ENCODE data around the gene PPIA.
"Not testable (repeated sequence)": the region's sequence is repeated elsewhere in the genome, so short reads cannot be mapped to it uniquely, and the experiment has no call there.

Gene PPIA

DNA sequence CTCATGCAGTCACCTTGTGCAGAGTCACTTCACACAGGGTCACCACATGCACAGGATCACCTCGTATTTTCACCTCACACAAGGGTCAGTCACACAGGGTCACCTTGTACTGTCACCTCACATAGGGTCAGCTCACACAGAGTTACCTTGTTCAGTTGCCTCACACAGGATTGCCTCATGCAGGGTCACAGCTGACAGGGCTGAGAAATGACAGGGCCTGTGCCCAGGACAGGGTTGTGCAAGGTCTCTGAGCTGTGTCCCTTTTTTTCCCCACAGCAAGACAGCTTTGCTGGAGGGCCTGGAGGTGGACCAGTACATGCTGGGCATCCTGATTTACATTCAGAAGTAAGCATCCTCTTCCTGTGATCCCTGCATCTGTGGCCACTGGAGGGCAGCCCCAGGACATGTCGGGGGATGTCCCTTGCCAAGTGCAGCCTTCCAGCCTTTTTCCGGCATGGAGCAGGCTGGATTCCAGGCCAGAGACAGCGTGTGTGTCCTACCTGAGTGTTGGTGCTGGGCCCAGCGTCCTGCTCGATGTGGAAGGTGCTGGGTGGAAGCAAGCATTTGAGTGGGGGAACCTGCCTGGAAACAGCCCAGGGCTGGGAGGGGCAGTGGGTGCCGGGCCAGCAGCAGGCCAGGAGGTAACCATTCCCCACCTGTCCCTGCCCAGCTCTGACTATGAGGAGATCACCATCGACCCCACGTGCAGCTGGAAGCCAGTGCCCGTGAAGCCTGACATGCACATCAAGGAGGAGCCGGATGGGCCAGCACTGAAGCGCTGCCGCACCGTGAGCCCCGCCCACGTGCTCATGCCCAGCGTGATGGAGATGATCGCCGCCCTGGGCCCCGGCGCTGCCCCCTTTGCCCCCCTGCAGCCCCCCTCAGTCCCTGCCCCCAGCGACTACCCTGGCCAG lies 31.6 kb upstream of the PPIA start:
- no peak for DNase-seq

DNA sequence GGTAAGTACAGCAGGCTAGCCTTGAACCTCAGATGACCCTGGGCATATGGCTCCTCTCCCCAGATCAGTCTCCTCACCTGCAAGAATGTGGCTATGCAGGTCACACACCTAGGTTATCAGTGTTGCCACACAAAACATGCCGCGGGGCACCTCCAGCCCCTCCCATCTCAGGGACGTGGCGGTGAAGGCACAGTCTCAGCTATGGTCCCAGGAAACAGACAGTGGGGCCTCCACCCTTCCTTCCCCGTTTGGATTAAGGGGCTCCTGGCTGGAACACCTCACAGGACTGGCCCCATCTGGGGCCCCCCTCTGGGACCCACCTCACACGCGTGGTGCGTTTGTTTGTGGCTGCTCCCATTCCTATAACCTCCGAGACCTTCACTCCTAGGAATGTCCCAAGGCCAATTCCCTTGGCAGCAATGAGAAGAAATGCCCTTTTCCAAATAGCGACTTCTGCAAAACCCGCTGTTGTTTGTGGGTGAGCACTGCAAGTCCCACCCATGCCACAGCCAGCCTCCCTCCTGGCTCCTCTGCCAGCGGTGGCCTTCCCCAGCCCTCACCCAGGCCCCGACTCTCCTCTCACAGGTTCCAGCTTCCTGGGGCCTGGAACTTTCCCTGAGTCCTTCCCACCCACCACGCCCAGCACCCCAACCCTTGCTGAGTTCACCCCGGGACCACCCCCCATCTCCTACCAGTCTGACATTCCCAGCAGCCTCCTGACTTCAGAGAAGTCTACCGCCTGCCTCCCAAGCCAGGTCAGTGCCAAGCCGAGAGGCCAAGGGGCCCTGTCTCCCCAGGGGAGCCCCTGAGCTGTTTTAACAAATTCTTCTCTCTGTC lies 30.7 kb upstream of the PPIA start:
- no peak for DNase-seq

DNA sequence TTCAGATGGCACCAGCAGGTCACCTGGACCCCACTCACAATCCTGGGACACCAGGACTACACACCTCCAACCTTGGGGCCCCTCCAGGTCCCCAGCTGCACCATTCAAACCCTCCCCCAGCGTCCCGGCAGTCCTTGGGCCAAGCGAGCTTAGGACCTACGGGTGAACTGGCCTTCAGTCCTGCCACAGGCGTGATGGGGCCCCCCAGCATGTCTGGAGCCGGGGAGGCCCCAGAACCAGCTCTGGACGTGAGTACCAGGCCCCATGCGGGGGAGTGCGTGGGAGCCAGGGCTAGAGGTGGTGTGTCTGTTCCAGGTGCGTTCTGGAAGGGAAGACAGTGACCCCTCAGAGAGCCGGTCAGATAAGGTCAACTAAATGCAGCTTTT lies 30.1 kb upstream of the PPIA start:
- DNase-seq, result no peak

DNA sequence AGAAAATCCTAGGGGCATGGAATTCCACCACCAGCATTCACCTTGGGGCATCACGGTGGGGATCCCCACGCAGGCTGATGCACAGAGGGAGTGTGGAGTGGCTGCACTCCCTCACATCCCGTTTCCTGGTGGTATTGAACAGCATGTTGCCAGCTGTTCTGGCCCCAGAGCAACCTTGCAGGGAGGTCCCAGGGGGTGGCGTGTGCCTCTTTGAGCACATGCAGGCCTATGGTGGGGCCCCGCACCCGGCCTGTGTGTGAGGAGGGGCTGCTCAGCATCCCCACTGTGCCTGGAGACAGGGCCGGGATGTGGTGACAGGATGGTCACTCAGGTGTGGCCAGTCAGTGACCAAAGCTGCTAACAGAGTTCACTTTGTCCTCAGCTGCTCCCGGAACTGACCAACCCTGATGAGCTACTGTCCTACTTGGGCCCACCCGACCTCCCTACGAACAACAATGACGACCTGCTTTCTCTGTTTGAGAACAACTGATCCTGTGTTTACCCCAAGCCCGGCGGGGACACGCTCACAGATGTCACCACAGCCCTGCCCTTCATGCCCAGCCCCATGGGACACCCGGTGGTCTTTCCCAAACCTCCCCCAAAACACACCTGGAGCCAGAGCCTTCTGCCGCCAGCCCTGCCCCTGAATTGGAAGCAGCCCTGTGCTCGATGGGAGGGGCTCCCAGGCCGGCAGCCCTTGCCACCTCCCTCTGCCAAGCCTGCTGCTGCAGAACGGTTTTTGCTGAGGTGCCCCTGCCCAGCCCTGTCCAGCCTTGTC lies 29.2 kb upstream of the PPIA start:
- no peak for DNase-seq

DNA sequence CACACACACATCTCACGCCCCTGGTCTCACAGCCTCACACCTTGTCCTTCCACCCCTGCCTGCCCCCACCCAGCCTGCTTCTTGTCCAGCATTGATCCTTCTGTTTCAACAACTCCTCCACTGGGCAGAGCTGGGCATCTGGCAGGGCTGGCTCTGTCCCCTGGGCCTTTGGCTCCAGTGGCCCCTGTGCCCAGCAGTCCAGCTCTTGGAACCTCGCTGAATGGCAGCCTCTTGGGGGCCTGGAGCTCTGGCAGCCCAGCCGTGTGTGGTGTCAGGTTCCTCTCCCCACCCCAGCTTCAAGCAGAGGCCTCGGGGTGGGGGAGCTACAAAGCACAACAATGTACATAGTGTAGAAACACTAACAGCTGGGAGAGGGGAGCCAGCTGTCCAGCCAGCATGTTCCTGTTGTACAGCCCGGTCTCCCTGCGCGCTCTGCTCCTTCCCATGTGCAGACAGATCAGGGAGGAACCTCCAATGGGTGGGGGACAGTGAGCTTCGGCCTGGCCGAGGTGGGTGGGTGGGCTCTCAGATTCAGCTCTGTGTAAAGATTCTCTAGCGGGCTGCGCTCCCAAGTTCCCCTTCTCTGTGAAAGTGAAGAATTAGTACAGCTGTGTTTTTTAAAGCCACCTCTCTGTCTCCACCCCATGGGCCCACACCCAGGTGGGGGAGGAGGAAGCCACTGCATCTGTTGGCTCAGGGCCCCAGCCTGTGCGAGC lies 28.4 kb upstream of the PPIA start:
- no peak for DNase-seq

DNA sequence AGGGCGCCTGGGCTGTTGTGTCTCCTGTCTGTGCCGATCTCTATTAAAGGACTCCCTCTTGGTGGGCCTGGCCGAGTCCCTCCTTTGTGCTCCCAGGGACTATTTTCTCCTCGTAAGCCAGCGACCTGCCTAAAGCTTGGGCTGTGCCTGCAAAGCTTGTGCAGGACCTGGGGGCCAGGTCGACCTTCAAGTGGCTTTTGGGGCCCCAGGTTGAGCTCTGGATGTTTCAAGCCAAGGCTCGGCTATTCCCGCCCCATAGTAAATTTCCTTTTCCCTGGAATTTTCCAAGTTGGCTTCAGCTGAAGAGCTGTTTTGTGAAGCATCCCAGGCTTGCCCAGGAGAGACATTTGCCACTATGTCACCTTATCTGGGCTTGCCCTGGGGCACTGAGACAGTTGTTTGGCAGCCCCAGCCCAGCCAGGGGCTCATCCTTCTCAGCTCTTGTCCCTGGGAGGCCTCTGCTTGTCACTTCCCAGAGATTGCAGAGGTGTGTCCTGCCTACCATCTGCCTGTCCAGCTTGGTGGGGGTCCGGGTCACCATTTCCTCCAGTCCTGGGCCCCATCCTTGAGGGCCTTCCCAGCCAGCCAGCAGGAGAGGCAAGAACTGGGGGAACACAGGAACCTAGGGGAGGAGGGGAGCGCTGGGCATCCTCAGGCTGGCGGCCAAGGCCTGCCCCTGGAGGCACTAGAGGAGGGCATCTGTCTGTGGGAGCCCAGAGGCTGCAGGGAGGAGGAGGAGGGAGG lies 27.7 kb upstream of the PPIA start:
- no peak for DNase-seq

DNA sequence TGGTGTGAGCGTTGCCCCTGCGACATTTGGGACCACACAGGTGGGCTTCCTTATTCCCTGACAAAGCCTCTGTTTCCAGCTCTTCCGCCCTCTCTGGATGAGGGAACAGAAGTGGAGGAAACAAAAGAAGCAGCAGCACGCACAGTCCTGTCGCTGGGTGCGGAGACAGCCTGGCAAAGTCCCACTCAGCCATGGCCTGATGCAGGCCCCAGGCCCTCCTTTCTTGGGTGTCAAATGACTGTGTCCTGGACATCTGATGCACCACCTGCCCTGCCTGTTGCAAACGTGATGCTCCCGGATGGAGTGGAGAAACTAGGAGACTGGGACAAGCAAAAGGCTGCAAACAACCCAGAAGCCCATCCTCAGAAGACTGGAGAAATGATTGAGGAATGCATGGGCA lies 27.1 kb upstream of the PPIA start:
- DNase-seq, result no peak

DNA sequence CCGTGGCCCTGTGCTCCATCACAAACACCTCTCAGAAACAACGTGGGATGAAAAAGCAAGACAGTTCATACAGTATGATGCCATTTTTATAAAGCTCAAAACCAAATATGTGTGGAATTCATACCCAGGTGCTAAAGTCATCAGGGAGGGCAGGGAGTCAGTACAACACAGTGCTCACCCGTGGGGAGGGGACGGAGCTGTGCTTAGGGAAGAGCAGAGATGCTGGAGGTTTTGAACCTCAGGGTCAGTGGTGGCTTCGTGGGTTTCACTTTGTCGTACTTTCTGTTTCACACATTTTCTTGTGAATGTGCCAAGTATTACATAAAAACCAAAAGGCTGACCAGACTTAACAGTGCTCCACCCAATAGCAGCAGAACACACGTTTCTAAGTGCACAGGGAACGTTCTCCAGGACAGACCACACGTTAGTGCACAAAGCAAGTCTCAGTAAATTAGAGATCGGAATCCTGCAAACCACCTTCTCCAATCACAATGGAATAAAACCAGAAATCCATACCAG lies 26.6 kb upstream of the PPIA start:
- DNase-seq, result no peak

DNA sequence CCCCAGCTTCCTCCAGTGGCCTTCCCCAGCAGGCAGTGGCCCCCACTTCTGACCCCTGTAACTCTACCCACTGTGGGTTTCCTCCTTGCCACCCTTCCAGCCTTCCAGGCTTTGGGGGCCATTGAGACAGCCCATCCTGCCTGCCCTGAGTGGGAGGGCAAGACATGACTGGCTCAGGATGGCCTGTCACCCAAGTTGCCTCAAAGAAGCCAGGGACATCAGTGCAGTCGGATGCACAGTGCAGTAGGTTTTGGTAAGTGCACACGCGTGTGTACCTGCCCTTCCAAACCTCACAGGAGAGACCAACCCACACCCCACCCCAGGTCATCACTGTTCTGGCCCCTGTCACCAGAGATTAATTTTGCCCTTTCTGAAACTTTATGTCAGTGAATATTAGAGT lies 25.1 kb upstream of the PPIA start:
- DNase-seq, result no peak

DNA sequence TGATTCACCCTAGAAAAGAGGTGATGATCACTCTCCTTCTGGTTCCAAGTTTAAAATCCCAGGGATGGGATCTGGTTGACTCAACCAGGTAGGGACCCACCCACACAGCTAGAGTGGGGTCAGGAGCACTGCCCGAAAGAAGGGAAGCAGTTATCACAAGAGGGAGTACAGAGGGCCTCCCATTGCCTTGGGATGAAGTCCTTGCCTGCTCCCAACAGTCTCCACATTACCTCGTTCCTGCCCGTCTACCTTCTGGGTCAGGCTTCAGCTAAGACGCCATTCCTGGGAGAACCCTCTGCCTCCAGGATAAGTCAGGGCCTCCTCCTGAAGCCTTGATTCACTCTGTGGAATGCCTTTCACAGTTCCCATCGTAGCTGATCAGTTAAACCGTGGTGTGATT lies 24.0 kb upstream of the PPIA start:
- no peak for DNase-seq

DNA sequence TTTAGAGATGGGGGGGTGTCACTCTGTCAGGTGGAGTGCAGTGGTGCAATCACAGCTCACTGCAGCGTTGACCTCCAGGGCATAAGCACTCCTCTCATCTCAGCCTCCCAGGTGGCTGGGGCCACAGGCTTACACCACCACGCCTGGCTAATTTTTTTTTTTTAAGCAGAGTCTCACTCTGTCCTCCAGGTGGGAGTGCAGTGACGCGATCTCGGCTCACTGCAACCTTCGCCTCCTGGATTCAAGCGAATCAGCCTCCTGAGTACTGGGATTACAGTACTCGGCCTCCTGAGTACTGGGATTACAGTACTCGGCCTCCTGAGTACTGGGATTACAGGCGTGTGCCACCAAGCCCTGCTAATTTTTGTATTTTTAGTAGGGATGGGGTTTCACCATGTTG lies 23.6 kb upstream of the PPIA start:
- DNase-seq, result no peak

DNA sequence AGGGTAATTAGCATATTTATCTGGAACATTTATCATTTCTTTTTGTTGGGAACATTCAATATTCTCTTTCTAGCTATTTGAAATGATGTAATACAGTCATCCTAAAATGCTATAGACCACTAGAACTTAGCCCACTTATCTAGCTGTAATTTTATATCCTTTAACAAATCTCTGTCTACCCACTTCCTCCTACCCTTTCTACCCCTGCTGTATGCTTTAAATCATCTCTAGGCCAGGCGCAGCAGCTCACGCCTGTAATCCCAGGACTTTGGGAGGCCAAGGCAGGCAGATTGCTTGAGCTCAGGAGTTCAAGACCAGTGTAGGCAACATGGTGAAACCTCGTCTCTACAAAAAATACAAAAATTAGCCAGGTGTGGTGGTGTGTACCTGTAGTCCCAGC lies 22.0 kb upstream of the PPIA start:
- DNase-seq, result not testable (repeated sequence)

DNA sequence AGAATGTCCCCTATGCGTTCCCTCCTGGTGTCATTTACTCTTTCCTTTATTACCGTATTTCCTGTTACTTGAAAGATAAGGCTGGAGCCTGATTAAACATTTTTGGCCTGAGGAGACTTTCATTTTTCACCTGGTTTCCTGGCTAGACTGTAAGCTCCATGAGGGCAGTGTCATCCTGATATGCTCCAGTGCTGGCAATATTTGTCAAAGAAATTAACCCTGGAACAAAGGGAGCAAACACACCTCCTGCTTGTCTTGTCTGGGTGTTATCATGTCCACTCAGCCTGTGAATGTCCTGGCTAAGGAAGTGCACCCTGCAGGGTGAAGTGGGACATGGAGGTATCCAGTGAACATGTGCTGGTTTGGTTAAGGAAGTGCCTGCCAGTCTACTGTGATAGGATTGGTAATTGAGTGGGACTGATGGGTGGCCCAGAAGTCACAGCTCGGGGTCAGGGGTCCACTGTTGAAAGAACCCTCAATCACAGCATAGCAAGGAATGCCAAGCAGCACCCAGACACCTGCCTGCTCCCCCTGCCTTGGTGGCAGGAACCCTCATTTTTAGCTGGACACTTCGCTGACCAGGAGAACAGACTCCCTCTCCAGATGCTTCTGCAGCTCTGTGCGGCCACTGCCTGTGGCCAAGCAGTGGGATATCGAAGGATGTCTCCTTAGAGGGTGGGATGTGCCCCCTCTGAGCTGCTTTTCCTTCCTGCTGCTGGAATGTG lies 20.9 kb upstream of the PPIA start:
- no peak for DNase-seq

DNA sequence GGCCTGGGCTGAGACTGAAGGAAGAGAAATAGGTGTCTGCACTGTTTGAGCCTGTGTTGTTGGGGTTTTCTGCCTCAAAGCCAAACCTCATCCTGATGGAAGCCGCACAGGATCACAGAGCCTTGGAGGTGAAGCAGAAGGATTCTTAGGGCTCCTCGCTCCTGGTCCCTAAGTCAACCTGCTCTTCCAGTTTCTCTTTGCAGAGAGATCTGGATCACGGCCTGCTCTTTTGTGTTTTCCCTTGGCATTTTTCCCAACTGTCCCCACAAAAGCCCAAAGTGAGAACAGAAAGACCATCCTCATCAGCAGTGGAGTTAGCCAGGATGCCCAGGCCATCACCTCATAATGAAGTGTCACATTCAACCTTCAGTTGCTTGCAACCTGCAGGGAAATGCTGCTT lies 20.3 kb upstream of the PPIA start:
- DNase-seq, result no peak

DNA sequence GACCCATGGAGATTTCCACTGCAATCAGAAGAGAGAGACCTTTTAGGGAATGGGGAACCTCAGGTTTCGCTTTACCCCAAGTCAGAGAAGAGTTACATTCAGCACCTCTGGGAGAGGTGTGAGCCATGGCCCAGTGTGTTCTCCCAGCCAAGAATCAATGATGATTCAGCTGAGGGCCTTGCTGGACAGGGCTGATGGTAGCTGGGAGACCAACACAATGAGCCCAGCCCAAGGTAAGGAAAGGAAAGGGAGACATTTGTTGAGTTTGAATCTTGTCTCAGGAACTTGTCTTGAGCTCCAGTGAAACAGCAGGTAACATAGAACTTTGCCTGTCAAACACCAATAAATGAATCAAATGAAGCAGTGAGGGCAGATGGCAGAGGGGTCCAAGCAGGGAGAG lies 14.0 kb upstream of the PPIA start:
- no peak for DNase-seq

DNA sequence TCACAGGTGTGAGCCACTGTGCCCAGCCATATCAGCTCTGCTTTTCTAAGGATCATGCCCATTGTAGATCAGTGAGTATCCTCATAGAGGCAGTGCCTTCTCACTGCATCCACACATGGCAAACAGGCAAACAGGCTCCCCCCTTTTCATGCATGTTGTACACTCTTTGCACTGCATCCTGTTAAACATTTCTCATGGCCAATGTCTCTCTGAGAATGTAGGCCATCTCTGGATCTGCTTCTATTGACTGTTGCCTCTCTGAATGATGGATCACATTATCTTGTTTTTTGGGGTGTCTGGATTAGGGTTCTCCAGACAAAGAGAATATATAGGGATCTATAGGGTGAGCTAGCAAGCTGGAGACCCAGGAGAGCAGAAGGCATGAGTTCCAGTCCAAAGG lies 13.1 kb upstream of the PPIA start:
- no peak for DNase-seq

DNA sequence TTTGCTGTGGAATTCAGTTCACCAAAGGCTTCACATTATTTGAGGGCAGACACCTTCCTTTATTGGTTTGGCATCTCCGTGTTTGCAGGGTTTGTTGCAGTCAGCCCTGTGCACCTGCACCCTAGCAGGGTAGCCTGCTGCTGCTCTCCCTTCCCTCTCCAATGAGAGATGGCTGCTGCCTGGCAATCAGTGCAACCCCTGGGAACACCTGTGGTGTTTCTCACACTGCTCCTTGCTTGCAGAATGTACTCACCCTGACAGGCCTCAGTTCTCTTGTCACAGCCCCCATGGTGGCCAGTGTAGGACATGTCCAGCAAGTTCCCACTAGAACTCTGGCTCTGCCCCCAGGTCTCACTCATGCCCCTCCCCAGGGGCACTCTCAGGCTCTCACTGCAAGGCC lies 12.1 kb upstream of the PPIA start:
- no peak for DNase-seq

DNA sequence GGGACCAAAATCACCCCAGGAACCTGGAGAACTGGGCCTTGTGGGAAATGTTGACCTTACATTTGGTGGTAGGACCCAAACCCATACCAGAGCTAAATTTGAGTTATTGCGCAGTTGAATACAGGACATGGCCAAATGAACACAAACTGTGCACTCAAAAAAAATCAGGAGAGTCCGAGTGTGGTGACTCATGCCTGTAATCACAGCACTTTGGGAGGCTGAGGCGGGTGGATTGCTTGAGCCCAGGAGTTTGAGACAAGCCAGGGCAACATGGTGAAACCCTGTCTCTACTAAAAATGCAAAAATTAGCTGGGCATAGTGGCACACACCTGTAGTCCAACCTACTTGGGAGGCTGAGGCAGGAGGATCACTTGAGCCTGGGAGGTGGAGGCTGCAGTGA lies 11.3 kb upstream of the PPIA start:
- DNase-seq, result not testable (repeated sequence)

DNA sequence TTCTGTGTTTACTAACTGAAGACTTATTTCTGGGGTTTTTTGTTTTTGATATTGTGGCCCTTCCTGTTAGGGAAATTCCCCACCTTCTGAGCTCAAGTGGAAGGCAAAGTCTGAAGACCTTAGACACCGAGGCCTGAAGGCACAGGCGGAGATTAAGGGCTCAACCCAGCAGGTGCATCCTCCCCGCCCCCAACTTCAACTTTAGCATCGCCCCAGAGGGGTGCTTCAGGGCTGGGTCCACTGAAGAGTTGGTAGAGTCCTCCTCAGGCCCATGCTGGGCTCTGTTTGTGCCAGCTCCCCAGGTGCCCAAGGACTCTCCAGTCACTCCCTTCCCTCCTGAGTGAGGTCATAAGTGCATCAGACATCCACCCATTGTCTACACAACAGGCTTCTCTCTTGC lies 9.4 kb upstream of the PPIA start:
- no peak for DNase-seq

DNA sequence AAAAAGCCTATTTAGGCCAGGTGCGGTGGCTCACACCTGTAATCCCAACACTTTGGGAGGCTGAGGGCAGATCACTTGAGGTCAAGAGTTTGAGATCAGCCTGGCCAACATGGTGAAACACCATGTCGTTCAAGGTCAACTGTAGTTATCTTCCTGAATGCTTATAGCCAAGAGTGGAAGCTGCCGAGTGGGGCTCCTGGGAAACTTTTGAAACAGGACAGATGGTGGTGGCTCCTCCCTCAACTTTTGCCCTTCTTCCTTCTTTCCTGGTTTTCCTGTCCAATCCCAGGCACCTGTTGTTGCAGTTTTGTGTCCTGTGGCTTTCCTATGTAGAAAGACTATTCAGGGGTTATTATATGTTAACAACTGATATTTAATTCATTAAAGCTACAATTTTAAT lies 8.7 kb upstream of the PPIA start:
- no peak for DNase-seq

DNA sequence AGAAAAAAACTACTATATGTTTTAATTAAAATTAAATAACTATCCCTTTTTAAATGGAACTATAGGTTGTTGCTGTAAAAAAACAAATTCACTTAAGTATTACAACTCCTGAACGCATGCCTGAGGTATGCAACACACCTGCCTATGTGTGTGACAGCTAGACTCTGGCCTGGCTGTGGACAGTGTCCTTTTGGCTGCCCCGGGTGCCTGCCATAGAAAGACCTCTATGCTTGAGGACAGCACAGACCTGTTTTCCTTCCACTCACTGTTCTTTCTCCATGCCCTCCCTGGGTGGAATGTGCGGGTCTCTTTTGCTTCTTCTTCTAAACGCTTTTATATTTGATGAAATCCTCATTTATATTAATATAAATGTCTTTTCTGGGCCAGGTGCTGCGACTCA lies 6.5 kb upstream of the PPIA start:
- no peak for DNase-seq
